Right lobe of liver (tissue), 4 donors: Measurements from ENCODE around the gene DSCAML1.

ENCODE experiments used
- POLR2A ChIP-seq: fragments of 450-650 bp; IDR thresholded peaks from one replicate; pipeline ENCODE4 v1.6.1; 2017; ENCODE audit warnings: antibody characterized with exemption, mild to moderate bottlenecking
- TF ChIP-seq, protein P1 (sequence below), 4 donors: fragments of 200-600 bp in 3 of 4; fragments of 450-650 bp in 1 of 4; IDR thresholded peaks; one replicate each; pipeline versions ENCODE4 v1.5.1 to v1.8.0; 2016 to 2022; ENCODE audit warnings: antibody characterized with exemption in 4 of 4, mild to moderate bottlenecking in 2 of 4
- donor health status: DM: no; HTN: no; CAD: no.
- donor health status: DM: no; HTN: no; CAD: no.
- donor health status: DM: no; HTN: yes; CAD: no.

DNA sequence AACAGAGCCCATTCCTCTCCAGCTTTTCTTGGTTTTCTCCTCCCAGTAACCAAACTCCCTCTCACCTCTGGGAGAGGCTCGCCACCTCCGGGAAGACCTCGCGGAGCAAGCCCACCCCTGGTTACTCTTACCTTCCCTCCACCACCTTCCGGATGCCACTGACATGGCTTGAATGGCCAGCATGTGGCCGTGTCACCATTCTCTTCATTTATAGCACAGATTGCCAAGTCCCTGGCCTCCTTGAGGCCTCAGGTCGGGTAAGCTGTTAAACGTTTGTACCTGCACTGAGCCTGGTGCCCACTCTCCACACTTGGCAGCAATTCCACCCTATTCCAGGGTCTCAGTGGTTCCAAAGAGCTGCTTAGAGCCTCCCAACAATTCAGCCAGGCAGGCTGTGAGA lies 35.5 kb upstream of the DSCAML1 start:
- TF ChIP-seq, protein P1, sequence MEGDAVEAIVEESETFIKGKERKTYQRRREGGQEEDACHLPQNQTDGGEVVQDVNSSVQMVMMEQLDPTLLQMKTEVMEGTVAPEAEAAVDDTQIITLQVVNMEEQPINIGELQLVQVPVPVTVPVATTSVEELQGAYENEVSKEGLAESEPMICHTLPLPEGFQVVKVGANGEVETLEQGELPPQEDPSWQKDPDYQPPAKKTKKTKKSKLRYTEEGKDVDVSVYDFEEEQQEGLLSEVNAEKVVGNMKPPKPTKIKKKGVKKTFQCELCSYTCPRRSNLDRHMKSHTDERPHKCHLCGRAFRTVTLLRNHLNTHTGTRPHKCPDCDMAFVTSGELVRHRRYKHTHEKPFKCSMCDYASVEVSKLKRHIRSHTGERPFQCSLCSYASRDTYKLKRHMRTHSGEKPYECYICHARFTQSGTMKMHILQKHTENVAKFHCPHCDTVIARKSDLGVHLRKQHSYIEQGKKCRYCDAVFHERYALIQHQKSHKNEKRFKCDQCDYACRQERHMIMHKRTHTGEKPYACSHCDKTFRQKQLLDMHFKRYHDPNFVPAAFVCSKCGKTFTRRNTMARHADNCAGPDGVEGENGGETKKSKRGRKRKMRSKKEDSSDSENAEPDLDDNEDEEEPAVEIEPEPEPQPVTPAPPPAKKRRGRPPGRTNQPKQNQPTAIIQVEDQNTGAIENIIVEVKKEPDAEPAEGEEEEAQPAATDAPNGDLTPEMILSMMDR (IDR thresholded peaks at IDR 0.05) = no peak
- no peak for TF ChIP-seq POLR2A
